Measurements from ENCODE around the gene CCNA2. TPM values are rescaled to one million over a fixed set of nuclear protein-coding genes. Genes with fewer than 3 reads are reported as not detected.

CCNA2 gene
- total and polyA plus RNA-seq, 9 of the 15 experiments (the other 6 are each of a cell fraction or from before 2014, with no cell fraction given) = 37.1 to 197 (median 154) TPM

- TF ChIP-seq CREB1 (IDR thresholded peaks at IDR 0.05) (peak; percentile 98), CREB1 (CRISPR knock-in tag; IDR thresholded peaks at IDR 0.05) (peak; percentile 99), ESRRA (IDR thresholded peaks at IDR 0.05; ENCODE audit: borderline replicate concordance, low read depth) (peak; percentile 83; the same call in 1 of the 2 replicates), SIN3B (IDR thresholded peaks at IDR 0.05; ENCODE audit: low read depth) (peak; percentile 91), TEAD4 (IDR thresholded peaks at IDR 0.05; ENCODE audit: low read length) (no peak), TEAD4 (CRISPR knock-in tag; IDR thresholded peaks at IDR 0.05; ENCODE audit: borderline replicate concordance) (no peak), ELF1 (tag; IDR thresholded peaks at IDR 0.05) (peak; percentile 72), MAFG (tag; conservative IDR thresholded peaks at IDR 0.05) (no peak), FOXM1 (IDR thresholded peaks at IDR 0.05; ENCODE audit: low read depth) (peak; percentile 100), FOXM1 (CRISPR knock-in tag; IDR thresholded peaks at IDR 0.05; ENCODE audit: low read depth) (peak; percentile 100), ZBTB9 (CRISPR knock-in tag; IDR thresholded peaks at IDR 0.05) (no peak), SRSF9 (IDR thresholded peaks at IDR 0.05; ENCODE audit: borderline replicate concordance, low read depth, low read length) (no peak), NR2C2 (CRISPR knock-in tag; IDR thresholded peaks at IDR 0.05) (peak; percentile 66), NR2C2 (tag; IDR thresholded peaks at IDR 0.05) (peak; percentile 74), TCF7L2 (IDR thresholded peaks at IDR 0.05; ENCODE audit: low read depth, low read length) (0 out of 2 replicates have a peak, but pooled peaks have one; percentile 9), TAF1 (IDR thresholded peaks at IDR 0.05; ENCODE audit: control insufficient read depth, extremely low read depth, insufficient read depth, low read length, severe bottlenecking) (peak; percentile 69), DIDO1 (tag; IDR thresholded peaks at IDR 0.05; ENCODE audit: low read depth) (0 out of 2 replicates have a peak, but pooled peaks have one; percentile 51), FOXK2 (conservative IDR thresholded peaks at IDR 0.05 in 1 of 2, IDR thresholded peaks at IDR 0.05 in 1 of 2; ENCODE audit: low read depth in 2 of 2) (peak; percentile 86), MECOM (CRISPR knock-in tag; IDR thresholded peaks at IDR 0.05) (no peak)
- TF ChIP-seq, protein P1, sequence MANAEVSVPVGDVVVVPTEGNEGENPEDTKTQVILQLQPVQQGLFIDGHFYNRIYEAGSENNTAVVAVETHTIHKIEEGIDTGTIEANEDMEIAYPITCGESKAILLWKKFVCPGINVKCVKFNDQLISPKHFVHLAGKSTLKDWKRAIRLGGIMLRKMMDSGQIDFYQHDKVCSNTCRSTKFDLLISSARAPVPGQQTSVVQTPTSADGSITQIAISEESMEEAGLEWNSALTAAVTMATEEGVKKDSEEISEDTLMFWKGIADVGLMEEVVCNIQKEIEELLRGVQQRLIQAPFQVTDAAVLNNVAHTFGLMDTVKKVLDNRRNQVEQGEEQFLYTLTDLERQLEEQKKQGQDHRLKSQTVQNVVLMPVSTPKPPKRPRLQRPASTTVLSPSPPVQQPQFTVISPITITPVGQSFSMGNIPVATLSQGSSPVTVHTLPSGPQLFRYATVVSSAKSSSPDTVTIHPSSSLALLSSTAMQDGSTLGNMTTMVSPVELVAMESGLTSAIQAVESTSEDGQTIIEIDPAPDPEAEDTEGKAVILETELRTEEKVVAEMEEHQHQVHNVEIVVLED (CRISPR knock-in tag; IDR thresholded peaks at IDR 0.05) = no peak
- TF ChIP-seq, protein P2, sequence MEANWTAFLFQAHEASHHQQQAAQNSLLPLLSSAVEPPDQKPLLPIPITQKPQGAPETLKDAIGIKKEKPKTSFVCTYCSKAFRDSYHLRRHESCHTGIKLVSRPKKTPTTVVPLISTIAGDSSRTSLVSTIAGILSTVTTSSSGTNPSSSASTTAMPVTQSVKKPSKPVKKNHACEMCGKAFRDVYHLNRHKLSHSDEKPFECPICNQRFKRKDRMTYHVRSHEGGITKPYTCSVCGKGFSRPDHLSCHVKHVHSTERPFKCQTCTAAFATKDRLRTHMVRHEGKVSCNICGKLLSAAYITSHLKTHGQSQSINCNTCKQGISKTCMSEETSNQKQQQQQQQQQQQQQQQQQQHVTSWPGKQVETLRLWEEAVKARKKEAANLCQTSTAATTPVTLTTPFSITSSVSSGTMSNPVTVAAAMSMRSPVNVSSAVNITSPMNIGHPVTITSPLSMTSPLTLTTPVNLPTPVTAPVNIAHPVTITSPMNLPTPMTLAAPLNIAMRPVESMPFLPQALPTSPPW (CRISPR knock-in tag; IDR thresholded peaks at IDR 0.05) = peak; percentile 89
These were observed at the start of gene CCNA2 (continued) for GRCh38 chr4:121823505-121824170.

Measured in K562 (cell line).